Right renal cortex interstitium (tissue), 3 donors: ENCODE results near the gene GRP. TPM values are rescaled to one million over a fixed set of nuclear protein-coding genes. Genes with fewer than 3 reads are reported as not detected.

Experiments
- DNase-seq, 3 donors: peaks; one replicate each; pipeline ENCODE4 v3.0.0-alpha.2; 2013; ENCODE audit warnings: low read depth in 3 of 3, low spot score in 2 of 3
- polyA plus RNA-seq, 3 donors: library from polyadenylated mRNA; unstranded; fragments of 120-200 nt; gene quantifications; one replicate each; pipeline ENCODE4 v1.2.1, GENCODE V29; 2013; ENCODE audit not compliant: insufficient read length in 3 of 3

The GRP gene
- polyA plus RNA-seq, 3 donors, result 1.5 to 1.6 TPM; not detected in 1

DNA sequence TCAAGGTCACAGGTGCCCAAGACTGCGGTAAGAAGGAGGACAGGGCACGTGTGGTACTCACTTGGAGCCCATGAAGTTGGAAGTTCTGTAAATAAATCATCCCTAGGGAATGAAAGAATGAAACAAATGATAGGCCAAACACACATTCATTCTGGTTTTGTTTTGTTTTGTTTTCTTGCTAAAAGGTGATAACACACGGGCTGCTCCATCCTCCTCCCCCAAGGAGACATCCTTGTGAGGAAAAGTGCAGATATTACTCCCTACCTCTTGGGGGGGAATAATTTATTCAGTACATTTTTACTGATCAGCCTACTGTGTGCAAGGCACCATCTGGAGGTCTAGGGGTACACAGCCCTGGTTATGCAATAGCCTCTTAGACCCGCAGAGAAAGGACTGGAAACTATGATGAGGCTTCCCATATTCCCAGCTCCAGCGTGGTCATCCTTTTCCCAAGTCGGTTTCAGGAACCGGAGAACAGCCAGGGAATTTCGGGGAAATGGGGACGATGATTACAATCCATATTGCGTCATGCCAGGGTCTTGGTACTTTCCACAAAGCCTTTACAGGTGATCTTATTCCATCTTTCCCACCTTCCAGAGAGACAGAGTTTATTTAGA, 47.0 kb downstream of the GRP start:
- DNase-seq, result no peak

GRCh38 chr18:59267503-59268126, 47.7 kb downstream of the GRP start:
- no peak for DNase-seq

- no peak for DNase-seq
Observed at GRCh38 chr18:59268127-59268720, 48.3 kb downstream of the GRP start.

DNA sequence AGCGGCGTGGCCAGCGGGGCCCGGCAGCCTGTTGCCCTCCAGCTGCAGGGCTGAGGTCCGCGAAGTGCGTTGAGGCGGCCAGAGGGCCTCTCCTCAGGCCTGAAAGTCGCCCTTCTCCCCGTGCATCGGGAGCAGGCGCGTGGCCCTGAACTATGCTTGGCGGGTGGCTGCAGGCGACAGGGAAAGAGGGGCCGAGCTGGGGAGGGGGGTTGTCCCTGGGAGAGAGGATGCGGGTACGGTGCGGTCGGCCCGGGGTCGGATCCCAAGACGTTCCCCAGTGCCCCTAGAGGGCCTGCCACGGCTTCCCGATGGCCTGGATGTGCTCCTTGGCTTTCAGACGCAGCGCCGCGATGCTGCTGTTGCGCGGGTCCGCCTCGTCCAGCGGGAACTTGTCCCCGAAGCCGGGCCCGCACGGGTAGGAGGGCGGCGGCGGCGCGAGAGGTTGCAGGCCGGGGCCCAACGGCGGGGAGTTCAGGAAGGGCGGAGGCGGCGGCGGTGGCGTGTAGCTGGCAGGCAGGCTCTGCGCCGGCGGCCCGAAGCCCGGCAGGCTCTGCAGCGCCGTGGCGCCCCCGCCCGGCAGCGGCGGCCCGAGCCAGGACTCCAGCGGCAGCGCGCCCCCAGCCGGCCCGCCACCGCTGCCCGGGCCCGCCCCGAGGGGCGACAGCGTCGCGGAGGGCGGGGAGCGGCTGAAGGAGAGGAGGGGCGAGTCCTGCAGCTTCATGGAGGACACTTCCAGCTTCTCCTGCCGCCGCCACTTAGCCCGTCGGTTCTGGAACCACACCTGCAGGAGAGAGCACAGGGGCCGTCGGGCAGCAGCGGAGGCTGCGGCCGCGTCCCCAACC, 49.0 kb downstream of the GRP start:
- no peak for DNase-seq

- no peak for DNase-seq
Observed at GRCh38 chr18:59269563-59270119, 49.7 kb downstream of the GRP start.

DNA sequence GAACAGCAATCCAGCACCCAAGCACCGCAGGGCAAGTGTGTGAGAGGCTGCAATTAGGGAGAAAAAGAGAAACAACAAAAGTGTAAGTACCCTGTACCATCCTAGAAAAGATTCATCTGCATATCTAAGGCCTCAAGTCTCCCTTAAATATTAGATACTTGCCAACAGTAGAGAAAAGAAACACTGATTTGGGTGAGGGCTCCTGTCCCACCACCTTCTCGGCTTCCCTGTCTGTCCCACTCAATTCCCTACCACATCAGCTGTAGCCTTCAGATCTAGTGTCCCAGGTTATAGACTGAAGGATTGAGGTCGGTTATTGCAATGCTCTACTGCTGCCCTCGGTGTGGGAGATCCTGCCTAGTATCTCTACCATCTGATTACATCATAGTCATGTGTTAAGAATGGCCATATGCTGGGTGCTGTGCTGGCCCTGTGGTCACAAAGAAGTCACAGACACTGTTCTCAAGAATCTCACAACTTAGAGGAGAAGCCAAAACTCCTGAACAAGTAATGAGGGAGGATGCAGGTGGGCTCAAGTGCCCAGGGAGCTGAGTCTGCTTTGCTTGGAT, 50.8 kb downstream of the GRP start:
- no peak for DNase-seq

DNA sequence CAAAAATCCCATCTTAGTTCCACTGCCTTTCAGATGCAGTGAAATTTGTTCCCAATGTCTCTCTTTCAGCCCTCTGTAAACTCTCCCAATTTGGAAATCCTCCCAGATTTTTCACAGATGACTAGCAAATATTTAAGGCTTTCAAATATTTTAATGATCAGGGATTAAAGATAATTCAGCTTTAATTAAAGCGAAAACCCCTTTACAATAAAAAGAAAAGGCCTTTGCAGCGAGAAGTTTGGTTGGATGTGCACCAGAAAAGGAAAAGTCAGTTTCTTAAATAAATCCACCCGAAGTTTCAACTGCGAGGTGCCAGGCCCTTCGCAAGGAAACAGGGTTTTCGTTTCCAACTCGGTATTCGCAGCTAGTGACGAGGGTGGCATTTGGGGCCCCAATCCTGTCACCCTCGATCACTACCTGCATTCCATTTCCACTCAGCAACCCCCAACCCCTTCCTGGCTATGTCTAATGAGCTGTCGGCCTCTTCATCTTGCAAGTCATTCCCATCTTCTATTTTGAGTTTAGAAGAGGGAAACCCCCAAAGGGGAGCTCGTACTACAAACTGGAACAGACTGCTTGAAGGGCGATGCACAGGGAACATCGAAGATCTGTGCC, 51.8 kb downstream of the GRP start:
- no peak for DNase-seq

- DNase-seq, result no peak
Observed at GRCh38 chr18:59272221-59272888, 52.4 kb downstream of the GRP start.

- no peak for DNase-seq
Observed at GRCh38 chr18:59272891-59273758, 53.2 kb downstream of the GRP start, which contains the start of gene RAX. Gene RAX, minus strand, starts transcription at chr18:59273454. Its CDS starts 248 bp downstream, at chr18:59273206.

DNA sequence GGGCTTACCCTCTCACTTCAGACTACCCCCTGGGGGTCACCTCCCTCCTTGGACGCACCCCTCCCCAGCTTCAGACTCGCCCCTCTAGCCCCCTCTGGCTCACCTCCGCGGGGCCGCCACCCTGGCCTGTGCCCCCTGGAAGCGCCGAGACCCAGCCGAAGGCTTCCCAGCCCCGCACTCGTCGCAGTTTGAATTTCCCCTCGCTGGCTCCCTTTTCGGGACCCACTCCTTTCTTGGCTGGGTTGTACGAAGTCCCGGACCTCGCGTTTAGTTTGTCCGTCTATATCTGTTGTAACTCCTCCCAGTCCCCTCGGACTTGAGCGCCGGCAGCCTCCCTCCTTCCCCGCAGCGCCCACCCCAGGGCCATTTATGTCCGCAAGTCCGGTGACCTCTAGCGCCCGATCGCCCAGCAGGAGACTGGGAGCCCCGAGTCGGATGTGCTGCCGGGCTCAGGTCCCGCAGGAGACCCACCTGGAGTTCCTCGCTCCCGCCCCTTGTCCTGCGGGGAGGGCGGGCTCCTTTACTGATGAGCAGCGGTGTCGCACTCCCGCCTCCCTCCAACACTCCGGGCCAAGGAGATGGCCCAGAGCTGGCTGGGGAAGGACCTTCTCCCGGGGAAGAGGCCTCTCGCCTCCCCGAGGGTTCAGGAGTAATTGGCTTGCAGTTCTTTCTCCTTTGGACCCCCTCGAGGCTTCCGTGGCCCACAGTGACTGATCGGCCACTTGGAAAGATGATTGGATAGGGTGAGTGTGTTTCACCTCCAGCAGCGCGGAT, 54.0 kb downstream of the GRP start:
- no peak for DNase-seq

DNA sequence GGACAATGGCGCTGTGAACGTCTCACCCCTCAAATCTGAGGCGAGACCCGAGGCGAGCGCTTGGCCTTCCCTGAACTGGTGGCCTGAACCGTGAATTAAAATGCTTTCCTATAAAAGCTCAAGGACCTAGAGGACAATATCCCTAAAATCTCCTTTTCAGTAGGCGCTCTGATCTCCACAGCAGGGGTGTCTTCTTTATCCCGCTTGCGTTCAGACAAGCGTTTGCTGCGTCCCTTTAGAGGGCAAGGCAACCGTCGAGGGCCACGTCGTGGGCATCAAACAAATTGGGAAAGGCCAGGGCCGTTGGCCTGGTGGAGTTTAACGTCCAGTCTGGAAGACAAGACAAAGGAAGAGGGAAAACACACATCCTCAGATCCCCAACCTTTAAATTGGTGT, 54.6 kb downstream of the GRP start:
- no peak for DNase-seq

DNA sequence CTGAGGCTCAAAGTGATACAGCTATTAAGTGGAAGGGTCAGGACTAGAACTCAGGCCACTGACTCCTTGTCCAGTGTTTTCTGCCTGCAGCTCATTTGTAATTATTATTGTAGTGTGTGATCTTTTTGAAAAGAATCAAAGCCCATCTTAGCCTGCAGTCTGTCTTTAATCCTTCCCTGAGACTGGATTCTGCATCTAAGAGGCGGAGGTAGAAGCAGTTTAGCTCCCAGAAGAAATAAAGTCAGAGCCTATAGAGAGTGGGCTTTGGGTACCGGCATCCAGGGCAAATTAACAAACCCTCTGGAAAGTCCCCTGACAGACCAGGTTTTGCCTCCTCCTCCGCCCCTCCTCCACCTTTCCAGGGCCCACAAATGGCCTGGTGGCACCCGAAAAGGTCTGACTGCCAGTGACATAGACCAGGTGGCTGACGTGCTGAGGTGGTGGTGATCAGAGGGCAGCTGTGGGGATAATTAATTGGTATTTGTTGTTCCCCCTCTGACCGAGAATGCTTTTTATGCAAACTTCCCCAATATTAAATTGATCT, 55.5 kb downstream of the GRP start:
- DNase-seq, result no peak

GRCh38 chr18:59276047-59276446, 56.1 kb downstream of the GRP start:
- no peak for DNase-seq

- no peak for DNase-seq
Observed at GRCh38 chr18:59278793-59279192, 58.8 kb downstream of the GRP start.

DNA sequence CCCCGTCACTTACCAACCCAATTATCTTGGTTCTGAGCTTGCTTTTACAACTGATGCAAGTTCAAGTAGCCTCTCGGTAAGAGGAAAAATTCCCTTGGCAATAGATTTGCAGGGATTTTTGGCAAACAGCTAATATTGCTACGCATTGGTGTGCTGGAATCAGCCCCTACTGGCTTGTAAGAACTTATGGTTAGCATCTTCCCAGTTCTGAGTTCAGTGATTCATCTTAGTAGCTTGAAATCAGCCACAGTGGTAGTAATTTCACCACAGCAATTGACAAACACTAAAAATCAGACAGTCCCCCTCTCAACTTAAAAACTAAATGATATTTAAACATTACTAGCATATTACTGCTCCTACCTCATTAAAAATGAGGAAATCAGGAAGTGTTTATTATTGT, 59.2 kb downstream of the GRP start:
- no peak for DNase-seq

- DNase-seq, result no peak
Observed at GRCh38 chr18:59279722-59280121, 59.8 kb downstream of the GRP start.
